Measurements from ENCODE around the gene CHPF2.

CHPF2 gene

DNA sequence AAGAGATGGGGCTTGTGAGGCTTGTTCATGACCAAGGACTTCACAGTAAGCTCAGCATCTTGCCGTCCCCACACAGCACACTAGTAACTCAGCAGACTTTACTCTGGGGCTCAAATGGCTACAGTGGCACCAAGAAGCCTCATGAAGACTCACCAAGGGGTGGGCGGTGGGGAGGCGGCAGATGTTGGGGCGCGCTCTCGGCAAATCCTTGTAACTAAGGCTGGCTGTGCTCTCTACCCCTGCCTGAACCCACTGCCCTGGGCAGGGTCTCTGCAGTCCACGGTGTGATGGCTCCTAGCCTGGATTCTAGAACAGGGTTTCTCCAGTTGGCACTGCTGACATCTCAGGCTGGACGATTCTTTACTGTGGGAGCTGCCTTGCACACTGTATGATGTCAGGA is 28.6 kb downstream of the CHPF2 start:
- Histone ChIP-seq H3K27me3 (ENCODE audit: insufficient read depth, insufficient read length) (peaks cover 13% of the 10 kb centered on the region), H3K4me1 (ENCODE audit: insufficient read depth, insufficient read length) (no peaks in the 10 kb centered on the region), H3K9me3 (ENCODE audit: insufficient read depth, low read length) (no peaks in the 10 kb centered on the region), H3K4me3 (ENCODE audit: insufficient read length, low read depth) (no peak overlapping the region), H3K9ac (ENCODE audit: insufficient read length, low read depth) (no peak overlapping the region), H3K36me3 (ENCODE audit: insufficient read depth, insufficient read length, low read length) (no peaks in the 10 kb centered on the region)
- DNase-seq (ENCODE audit: low read depth, low spot score): no peak
- TF ChIP-seq SUZ12 (IDR thresholded peaks at IDR 0.05; ENCODE audit: extremely low read depth, insufficient read depth, insufficient read length): no peak
- TF ChIP-seq YY1 (IDR thresholded peaks at IDR 0.05; ENCODE audit: insufficient read depth, insufficient read length): no peak
- no peak for TF ChIP-seq ZNF274 (IDR thresholded peaks at IDR 0.05; ENCODE audit: low read depth, low read length)

DNA sequence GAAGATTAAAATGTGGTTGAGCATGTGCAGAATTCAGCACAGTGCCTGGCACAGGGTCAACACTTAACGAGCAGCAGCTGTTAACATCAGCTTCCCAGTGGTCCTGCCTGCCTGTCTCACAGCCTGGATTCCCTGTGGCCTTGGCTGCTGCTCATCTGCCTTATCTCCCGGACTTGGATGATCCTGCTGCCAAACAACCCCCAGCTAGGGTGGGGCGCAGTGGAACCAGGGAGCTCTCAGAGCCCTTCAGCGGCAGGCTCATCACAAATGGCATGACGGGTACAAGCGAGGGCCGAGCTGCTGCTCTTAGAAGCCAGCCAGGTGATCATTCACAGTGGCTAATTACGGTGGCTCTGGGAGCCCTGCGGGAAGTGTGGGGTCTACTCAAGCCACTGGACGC is 29.2 kb downstream of the CHPF2 start:
- Histone ChIP-seq H3K36me3 (ENCODE audit: insufficient read depth, insufficient read length, low read length) (no peaks in the 10 kb centered on the region), H3K4me3 (ENCODE audit: insufficient read length, low read depth) (no peak overlapping the region), H3K4me1 (ENCODE audit: insufficient read depth, insufficient read length) (no peaks in the 10 kb centered on the region), H3K27me3 (ENCODE audit: insufficient read depth, insufficient read length) (peaks cover 11% of the 10 kb centered on the region), H3K9me3 (ENCODE audit: insufficient read depth, low read length) (no peaks in the 10 kb centered on the region), H3K9ac (ENCODE audit: insufficient read length, low read depth) (no peak overlapping the region)
- DNase-seq (ENCODE audit: low read depth, low spot score): no peak
- no peak for TF ChIP-seq SUZ12 (IDR thresholded peaks at IDR 0.05; ENCODE audit: extremely low read depth, insufficient read depth, insufficient read length)
- TF ChIP-seq YY1 (IDR thresholded peaks at IDR 0.05; ENCODE audit: insufficient read depth, insufficient read length): no peak
- TF ChIP-seq ZNF274 (IDR thresholded peaks at IDR 0.05; ENCODE audit: low read depth, low read length): no peak

DNA sequence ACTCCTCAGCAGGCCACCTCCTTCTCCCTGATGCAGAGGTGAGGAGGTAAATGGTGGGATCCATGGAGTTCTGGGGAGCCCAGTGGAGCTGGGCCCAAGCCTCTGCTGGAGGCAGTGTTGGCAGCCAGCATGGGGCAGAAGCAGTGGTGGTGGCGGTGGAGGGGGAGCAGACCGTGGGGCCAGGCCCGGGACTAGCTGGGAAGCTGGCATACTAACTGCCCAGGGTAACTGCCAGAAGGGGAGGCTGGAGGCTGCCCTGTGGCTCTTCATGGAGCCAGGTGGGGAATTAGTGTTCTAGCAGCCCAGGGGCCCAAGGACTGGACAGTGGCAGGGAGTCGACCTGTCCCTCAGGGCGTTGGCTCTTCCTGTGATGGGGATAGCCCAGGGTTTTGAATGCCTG is 32.3 kb downstream of the CHPF2 start:
- no peak overlapping the region for H3K9ac ChIP-seq (ENCODE audit: insufficient read length, low read depth)
- H3K4me3 ChIP-seq (ENCODE audit: insufficient read length, low read depth): no peak overlapping the region
- peaks cover 5% of the 10 kb centered on the region for H3K27me3 ChIP-seq (ENCODE audit: insufficient read depth, insufficient read length)
- DNase-seq (ENCODE audit: low read depth, low spot score): no peak
- no peaks in the 10 kb centered on the region for H3K4me1 ChIP-seq (ENCODE audit: insufficient read depth, insufficient read length)
- TF ChIP-seq YY1 (IDR thresholded peaks at IDR 0.05; ENCODE audit: insufficient read depth, insufficient read length) (no peak), SUZ12 (IDR thresholded peaks at IDR 0.05; ENCODE audit: extremely low read depth, insufficient read depth, insufficient read length) (no peak), ZNF274 (IDR thresholded peaks at IDR 0.05; ENCODE audit: low read depth, low read length) (no peak)
- H3K9me3 ChIP-seq (ENCODE audit: insufficient read depth, low read length): no peaks in the 10 kb centered on the region
- H3K36me3 ChIP-seq (ENCODE audit: insufficient read depth, insufficient read length, low read length): no peaks in the 10 kb centered on the region

DNA sequence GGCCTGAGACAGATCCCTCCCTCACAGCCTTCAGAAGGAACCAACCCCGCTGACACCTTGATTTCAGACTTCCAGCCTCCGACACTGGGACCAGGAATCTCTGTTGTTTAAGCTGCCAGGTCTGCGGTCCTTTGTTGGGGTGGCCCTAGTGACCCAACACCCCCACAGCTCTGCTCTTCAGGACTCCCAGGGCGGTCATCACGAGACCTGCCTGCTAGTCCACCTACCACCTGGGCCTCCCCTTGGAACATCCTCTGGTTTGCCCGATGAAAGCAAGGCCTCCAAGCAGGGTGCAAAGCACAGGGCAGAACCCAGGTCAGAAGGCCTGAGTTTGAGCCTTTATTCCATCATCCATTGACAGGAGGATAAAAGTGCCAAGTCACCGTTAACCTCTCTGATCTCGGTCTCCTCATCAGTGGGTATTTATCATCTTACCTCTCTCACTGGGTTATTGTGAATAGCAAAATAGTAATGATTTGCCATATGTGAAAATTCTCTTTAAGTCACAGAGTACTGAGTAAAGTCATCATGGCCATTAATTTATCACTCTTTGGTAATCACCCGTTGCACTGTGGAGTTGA is 33.2 kb downstream of the CHPF2 start:
- Histone ChIP-seq H3K9me3 (ENCODE audit: insufficient read depth, low read length) (no peaks in the 10 kb centered on the region), H3K4me1 (ENCODE audit: insufficient read depth, insufficient read length) (no peaks in the 10 kb centered on the region), H3K27me3 (ENCODE audit: insufficient read depth, insufficient read length) (peaks cover 5% of the 10 kb centered on the region), H3K9ac (ENCODE audit: insufficient read length, low read depth) (no peak overlapping the region), H3K4me3 (ENCODE audit: insufficient read length, low read depth) (no peak overlapping the region), H3K36me3 (ENCODE audit: insufficient read depth, insufficient read length, low read length) (no peaks in the 10 kb centered on the region)
- TF ChIP-seq SUZ12 (IDR thresholded peaks at IDR 0.05; ENCODE audit: extremely low read depth, insufficient read depth, insufficient read length) (no peak), ZNF274 (IDR thresholded peaks at IDR 0.05; ENCODE audit: low read depth, low read length) (no peak), YY1 (IDR thresholded peaks at IDR 0.05; ENCODE audit: insufficient read depth, insufficient read length) (no peak)
- DNase-seq (ENCODE audit: low read depth, low spot score): no peak

DNA sequence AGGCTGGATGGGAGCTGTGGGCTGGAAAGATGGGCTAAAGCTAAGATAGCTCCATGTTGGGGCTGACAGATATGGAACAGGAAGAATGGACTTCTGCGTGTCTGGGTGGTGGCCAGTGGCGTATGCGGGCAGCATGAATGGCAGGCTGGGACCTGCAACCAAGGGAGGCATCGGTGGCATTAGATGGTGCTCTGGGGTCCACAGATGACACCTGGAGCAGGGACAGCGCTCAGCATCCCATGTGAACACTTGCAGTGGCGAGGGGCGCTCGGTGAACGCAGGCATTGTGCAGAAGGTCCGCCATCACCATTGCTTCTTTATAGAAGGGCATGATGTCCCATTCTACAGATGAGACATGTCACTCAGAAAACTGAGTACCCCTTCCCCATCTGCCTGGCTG is 37.2 kb downstream of the CHPF2 start:
- H3K4me1 ChIP-seq (ENCODE audit: insufficient read depth, insufficient read length): peaks cover 6% of the 10 kb centered on the region
- no peaks in the 10 kb centered on the region for H3K9me3 ChIP-seq (ENCODE audit: insufficient read depth, low read length)
- H3K4me3 ChIP-seq (ENCODE audit: insufficient read length, low read depth): no peak overlapping the region
- no peaks in the 10 kb centered on the region for H3K36me3 ChIP-seq (ENCODE audit: insufficient read depth, insufficient read length, low read length)
- no peak for DNase-seq (ENCODE audit: low read depth, low spot score)
- TF ChIP-seq SUZ12 (IDR thresholded peaks at IDR 0.05; ENCODE audit: extremely low read depth, insufficient read depth, insufficient read length): no peak
- no peak for TF ChIP-seq ZNF274 (IDR thresholded peaks at IDR 0.05; ENCODE audit: low read depth, low read length)
- H3K9ac ChIP-seq (ENCODE audit: insufficient read length, low read depth): no peak overlapping the region
- H3K27me3 ChIP-seq (ENCODE audit: insufficient read depth, insufficient read length): no peaks in the 10 kb centered on the region

DNA sequence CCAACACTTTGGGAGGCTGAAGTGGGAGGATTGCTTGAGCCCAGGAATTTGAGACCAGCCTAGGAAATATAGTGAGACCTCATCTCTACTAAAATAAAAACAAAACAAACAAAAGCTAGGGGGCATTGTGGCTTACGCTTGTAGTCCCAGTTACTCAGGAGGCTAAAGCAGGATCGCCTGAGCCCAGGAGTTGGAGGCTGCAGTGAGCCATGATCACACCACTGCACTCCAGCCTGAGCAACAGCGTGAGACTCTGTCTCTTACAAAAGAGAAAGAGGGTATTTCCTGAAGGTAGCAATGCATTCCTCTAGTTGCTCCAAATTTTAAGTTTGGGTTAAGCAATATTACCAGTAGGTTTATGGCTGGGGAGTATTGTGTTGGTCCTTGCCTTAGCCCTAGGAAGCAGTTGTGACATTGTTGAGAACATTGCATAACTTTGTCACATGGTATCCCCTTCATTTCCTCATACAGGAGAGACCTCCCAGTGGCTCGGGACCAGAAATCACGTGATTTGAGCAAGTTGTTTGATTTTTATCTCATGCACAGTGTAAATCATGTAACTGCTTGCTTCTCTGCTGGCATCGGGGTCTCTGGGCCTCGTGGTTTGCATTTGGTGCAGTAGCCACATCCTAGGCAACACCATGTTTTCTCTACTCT is 39.5 kb downstream of the CHPF2 start:
- Histone ChIP-seq H3K4me1 (ENCODE audit: insufficient read depth, insufficient read length) (peaks cover 9% of the 10 kb centered on the region), H3K9ac (ENCODE audit: insufficient read length, low read depth) (no peak overlapping the region), H3K36me3 (ENCODE audit: insufficient read depth, insufficient read length, low read length) (no peaks in the 10 kb centered on the region), H3K27me3 (ENCODE audit: insufficient read depth, insufficient read length) (peaks cover 9% of the 10 kb centered on the region), H3K9me3 (ENCODE audit: insufficient read depth, low read length) (no peaks in the 10 kb centered on the region), H3K4me3 (ENCODE audit: insufficient read length, low read depth) (no peak overlapping the region)
- no peak for DNase-seq (ENCODE audit: low read depth, low spot score)
- TF ChIP-seq ZNF274 (IDR thresholded peaks at IDR 0.05; ENCODE audit: low read depth, low read length) (no peak), SUZ12 (IDR thresholded peaks at IDR 0.05; ENCODE audit: extremely low read depth, insufficient read depth, insufficient read length) (no peak), YY1 (IDR thresholded peaks at IDR 0.05; ENCODE audit: insufficient read depth, insufficient read length) (no peak)

DNA sequence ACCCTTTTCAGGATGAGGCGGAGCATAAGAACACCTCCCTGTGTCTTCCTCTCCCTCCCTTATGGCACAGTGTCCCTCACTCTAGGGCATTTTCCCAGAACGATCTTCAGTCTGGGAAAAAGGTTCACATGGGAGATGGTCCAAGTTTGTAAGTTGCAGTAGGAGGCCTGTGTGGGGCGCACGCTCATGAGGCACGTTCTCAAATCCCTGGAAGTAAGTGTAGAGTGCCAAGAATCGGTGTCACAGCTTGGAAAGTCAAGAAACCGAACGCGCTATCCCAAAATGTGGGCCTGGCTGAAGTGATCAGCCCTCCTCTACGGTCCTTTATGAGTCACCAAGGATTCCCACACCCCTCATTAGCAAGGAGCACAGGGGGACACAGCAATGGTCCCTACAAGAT is 40.1 kb downstream of the CHPF2 start:
- no peak for DNase-seq (ENCODE audit: low read depth, low spot score)
- peaks cover 9% of the 10 kb centered on the region for H3K4me1 ChIP-seq (ENCODE audit: insufficient read depth, insufficient read length)
- no peaks in the 10 kb centered on the region for H3K9me3 ChIP-seq (ENCODE audit: insufficient read depth, low read length)
- H3K27me3 ChIP-seq (ENCODE audit: insufficient read depth, insufficient read length): peaks cover 13% of the 10 kb centered on the region
- H3K9ac ChIP-seq (ENCODE audit: insufficient read length, low read depth): no peak overlapping the region
- H3K4me3 ChIP-seq (ENCODE audit: insufficient read length, low read depth): no peak overlapping the region
- H3K36me3 ChIP-seq (ENCODE audit: insufficient read depth, insufficient read length, low read length): no peaks in the 10 kb centered on the region
- TF ChIP-seq YY1 (IDR thresholded peaks at IDR 0.05; ENCODE audit: insufficient read depth, insufficient read length) (no peak), SUZ12 (IDR thresholded peaks at IDR 0.05; ENCODE audit: extremely low read depth, insufficient read depth, insufficient read length) (no peak), ZNF274 (IDR thresholded peaks at IDR 0.05; ENCODE audit: low read depth, low read length) (no peak)
